Hepatocyte (in vitro differentiated cells): ENCODE measurements around the gene COPS3. TPM values are rescaled to one million over a fixed set of nuclear protein-coding genes. Genes with fewer than 3 reads are reported as not detected.

ENCODE experiments used
- DNase-seq: peaks from one replicate; pipeline ENCODE4 v3.0.0-alpha.2; 2016; ENCODE audit warnings: low spot score
- H2AFZ ChIP-seq: fragments of 200-600 bp; sonication (generic); 2 replicates; pipeline ENCODE4 v1.6.0; 2016; ENCODE audit warnings: antibody characterized with exemption, mild to moderate bottlenecking
- H3K27ac ChIP-seq: fragments of 200-600 bp; sonication (generic); 2 replicates; pipeline ENCODE4 v1.5.1; 2016; ENCODE audit warnings: mild to moderate bottlenecking
- H3K27me3 ChIP-seq: fragments of 200-600 bp; sonication (generic); 2 replicates; pipeline ENCODE4 v1.6.1; 2016
- H3K36me3 ChIP-seq: fragments of 200-600 bp; sonication (generic); replicated peaks from 2 replicates; pipeline ENCODE4 v1.5.1; 2016; ENCODE audit warnings: low read depth; ENCODE audit not compliant: insufficient read depth
- H3K4me1 ChIP-seq: fragments of 200-600 bp; sonication (generic); 2 replicates; pipeline ENCODE4 v1.5.1; 2016; ENCODE audit warnings: mild to moderate bottlenecking, moderate library complexity; ENCODE audit not compliant: insufficient read depth
- H3K4me2 ChIP-seq: fragments of 200-600 bp; sonication (generic); 2 replicates; pipeline ENCODE4 v1.6.0; 2016
- H3K4me3 ChIP-seq: fragments of 200-600 bp; sonication (generic); 2 replicates; pipeline ENCODE4 v1.5.1; 2016; ENCODE audit warnings: mild to moderate bottlenecking
- H3K79me2 ChIP-seq: fragments of 200-600 bp; sonication (generic); 2 replicates; pipeline ENCODE4 v1.6.0; 2017; ENCODE audit warnings: mild to moderate bottlenecking
- H3K9me2 ChIP-seq: fragments of 200-600 bp; sonication (generic); replicated peaks from 2 replicates; pipeline ENCODE4 v1.6.0; 2017; ENCODE audit warnings: mild to moderate bottlenecking; ENCODE audit not compliant: insufficient read depth
- H3K9me3 ChIP-seq: fragments of 200-600 bp; sonication (generic); 2 replicates; pipeline ENCODE4 v1.5.1; 2016; ENCODE audit warnings: low read depth, mild to moderate bottlenecking
- H4K20me1 ChIP-seq: fragments of 200-600 bp; sonication (generic); 2 replicates; pipeline ENCODE4 v1.6.0; 2016; ENCODE audit warnings: mild to moderate bottlenecking; ENCODE audit not compliant: insufficient read depth, poor library complexity, severe bottlenecking
- EZH2 ChIP-seq: fragments of 200-600 bp; sonication (generic); IDR thresholded peaks from 2 replicates; pipeline ENCODE4 v1.6.1; 2016; ENCODE audit warnings: antibody characterized with exemption, mild to moderate bottlenecking, borderline replicate concordance
- EZH2phosphoT487 ChIP-seq: fragments of 200-600 bp; sonication (generic); IDR thresholded peaks from one replicate; pipeline ENCODE4 v1.6.1; 2018; ENCODE audit warnings: antibody characterized with exemption, mild to moderate bottlenecking, low read depth, moderate library complexity; ENCODE audit not compliant: unreplicated experiment, severe bottlenecking
- WGBS: methylation state at CpG from one replicate; pipeline ENCODE4 v1.1.6; 2016; ENCODE audit warnings: low lambda C conversion rate; ENCODE audit errors: missing lambda C conversion rate; 5-methylcytosine and 5-hydroxymethylcytosine counted together
- polyA plus RNA-seq: library from polyadenylated mRNA; unstranded; fragments of >200 nt; fragmentation: Nextera tagmentation; extraction: Ambion mirVana; gene quantifications from 2 replicates; pipeline ENCODE4 v1.2.1, GENCODE V29; 2016
- total RNA-seq: library from RNA; depleted of rRNA; stranded (reverse); fragments of >200 nt; gene quantifications from 2 replicates; pipeline ENCODE4 v1.2.3, GENCODE V29; 2014
- TF ChIP-seq, protein P1 (sequence below): fragments of 200-600 bp; sonication (generic); IDR thresholded peaks from 2 replicates; pipeline ENCODE4 v1.5.1; 2016; ENCODE audit warnings: antibody characterized with exemption, mild to moderate bottlenecking; ENCODE audit not compliant: poor library complexity

Gene COPS3
- total and polyA plus RNA-seq, 2 experiments from 2014 or later = 56.4 to 69.5 TPM

DNA sequence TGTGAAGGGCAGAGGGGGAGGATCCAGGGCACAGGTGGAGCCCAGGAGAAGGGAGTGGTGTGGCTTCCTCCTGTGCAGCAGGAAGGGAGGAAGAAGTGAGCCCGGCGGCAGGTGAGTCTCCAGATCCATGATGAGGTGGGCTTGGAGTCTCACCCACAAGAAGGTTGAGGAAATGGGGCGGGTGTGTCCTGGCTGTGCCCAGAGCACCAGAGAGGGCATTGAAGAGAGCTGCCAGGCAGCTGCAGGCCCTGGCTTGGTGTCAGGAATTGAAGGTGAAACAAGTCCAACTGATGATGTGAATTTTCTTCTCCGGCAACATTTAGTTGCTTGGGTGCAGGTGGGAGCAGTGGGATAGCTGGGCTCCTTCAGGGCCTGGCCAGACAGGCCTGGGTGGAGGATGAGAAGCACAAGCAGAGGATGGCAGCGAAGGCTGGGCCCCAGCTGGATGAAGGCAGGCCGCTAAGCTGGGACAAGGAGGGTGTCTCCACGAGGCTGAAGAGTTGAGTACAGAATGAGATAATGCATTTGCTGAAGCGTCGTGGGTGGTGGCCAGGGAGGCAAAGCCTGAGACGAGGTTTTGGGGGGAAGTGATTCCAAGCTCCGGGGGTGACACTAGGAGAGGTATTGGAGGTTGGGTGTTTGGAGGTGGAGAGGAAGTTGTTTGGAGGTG lies 40.4 kb upstream of the COPS3 start:
- no peak for DNase-seq
- H3K4me3 ChIP-seq = no peak overlapping the region
- H3K4me2 ChIP-seq = no peak overlapping the region
- no peaks in the 10 kb centered on the region for H3K4me1 ChIP-seq
- H2AFZ ChIP-seq = no peak overlapping the region
- no peak overlapping the region for H3K27ac ChIP-seq
- H3K9me2 ChIP-seq = no peaks in the 10 kb centered on the region
- no peaks in the 10 kb centered on the region for H3K79me2 ChIP-seq
- H4K20me1 ChIP-seq = no peaks in the 10 kb centered on the region
- H3K9me3 ChIP-seq = no peaks in the 10 kb centered on the region
- no peaks in the 10 kb centered on the region for H3K36me3 ChIP-seq
- no peaks in the 10 kb centered on the region for H3K27me3 ChIP-seq
- TF ChIP-seq, protein P1, sequence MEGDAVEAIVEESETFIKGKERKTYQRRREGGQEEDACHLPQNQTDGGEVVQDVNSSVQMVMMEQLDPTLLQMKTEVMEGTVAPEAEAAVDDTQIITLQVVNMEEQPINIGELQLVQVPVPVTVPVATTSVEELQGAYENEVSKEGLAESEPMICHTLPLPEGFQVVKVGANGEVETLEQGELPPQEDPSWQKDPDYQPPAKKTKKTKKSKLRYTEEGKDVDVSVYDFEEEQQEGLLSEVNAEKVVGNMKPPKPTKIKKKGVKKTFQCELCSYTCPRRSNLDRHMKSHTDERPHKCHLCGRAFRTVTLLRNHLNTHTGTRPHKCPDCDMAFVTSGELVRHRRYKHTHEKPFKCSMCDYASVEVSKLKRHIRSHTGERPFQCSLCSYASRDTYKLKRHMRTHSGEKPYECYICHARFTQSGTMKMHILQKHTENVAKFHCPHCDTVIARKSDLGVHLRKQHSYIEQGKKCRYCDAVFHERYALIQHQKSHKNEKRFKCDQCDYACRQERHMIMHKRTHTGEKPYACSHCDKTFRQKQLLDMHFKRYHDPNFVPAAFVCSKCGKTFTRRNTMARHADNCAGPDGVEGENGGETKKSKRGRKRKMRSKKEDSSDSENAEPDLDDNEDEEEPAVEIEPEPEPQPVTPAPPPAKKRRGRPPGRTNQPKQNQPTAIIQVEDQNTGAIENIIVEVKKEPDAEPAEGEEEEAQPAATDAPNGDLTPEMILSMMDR = no peak
- TF ChIP-seq EZH2phosphoT487 (no peak), EZH2 (no peak)
- 90% methylated on average over 11 of the region's 11 CpGs for WGBS

DNA sequence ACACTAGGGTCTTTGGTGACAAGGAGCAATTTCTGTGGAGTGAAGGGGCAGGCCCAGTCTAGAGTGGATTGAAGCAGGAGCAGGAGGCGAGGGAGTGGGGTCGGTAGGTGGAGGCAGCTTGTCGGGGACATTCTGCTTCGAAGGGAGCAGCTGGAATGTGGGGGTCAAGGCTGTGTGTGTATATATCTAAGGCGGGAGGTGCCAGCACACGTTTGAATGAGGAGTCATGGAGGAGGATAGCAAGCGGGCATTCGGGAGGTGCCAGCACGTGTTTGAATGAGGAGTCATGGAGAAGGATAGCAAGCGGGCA lies 39.8 kb upstream of the COPS3 start:
- DNase-seq = no peak
- H4K20me1 ChIP-seq = no peaks in the 10 kb centered on the region
- H2AFZ ChIP-seq = no peak overlapping the region
- TF ChIP-seq EZH2 (no peak), EZH2phosphoT487 (no peak)
- TF ChIP-seq, protein P1 = no peak
- H3K9me2 ChIP-seq = no peaks in the 10 kb centered on the region
- H3K27ac ChIP-seq = no peak overlapping the region
- H3K79me2 ChIP-seq = no peaks in the 10 kb centered on the region
- H3K4me3 ChIP-seq = no peak overlapping the region
- no peaks in the 10 kb centered on the region for H3K27me3 ChIP-seq
- no peaks in the 10 kb centered on the region for H3K36me3 ChIP-seq
- H3K9me3 ChIP-seq = no peaks in the 10 kb centered on the region
- no peak overlapping the region for H3K4me2 ChIP-seq
- no peaks in the 10 kb centered on the region for H3K4me1 ChIP-seq
- 98% methylated on average over 9 of the region's 10 CpGs for WGBS

DNA sequence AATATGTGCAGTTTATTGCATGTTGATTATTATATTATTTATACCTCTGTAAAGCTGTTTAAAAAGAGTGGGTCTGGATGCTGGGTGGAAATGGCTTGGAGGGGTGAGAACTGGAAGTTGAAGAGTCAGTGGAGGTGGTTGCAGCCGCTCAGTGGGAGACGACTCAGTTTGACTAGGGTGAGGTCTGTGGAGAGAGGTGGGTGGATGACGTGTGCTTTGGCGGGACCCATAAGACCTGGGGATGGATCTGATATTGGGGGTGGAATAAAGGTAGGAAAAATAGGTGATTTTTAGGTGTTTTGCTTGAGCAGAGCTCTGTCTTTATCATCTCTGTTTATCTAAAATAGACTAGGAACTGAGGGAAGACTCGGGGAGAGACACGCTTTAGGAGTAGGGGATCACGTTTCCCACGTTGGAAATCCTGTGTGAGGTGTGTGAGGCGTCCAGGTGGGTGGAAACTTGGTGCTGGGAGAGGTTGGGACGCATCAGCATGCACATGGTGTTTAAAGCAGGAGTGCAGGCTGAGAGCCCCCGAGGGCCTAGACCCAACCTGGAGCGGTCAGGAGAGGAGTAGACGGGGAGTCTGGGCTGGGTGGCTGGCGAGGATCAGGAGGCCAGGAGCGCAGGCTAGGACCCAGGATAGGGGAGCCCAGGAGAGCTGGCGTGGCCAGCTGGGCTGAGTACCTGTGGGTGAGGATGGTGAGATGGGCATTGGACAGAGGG lies 39.3 kb upstream of the COPS3 start:
- H3K36me3 ChIP-seq = no peaks in the 10 kb centered on the region
- 87% methylated on average over 16 of the region's 16 CpGs for WGBS

More for the DNA sequence above, 39.3 kb upstream of the COPS3 start:
- TF ChIP-seq EZH2 = no peak
- TF ChIP-seq, protein P1 = no peak
- no peak for TF ChIP-seq EZH2phosphoT487
- Histone ChIP-seq H3K4me1 (no peaks in the 10 kb centered on the region), H3K9me3 (no peaks in the 10 kb centered on the region), H4K20me1 (no peaks in the 10 kb centered on the region), H2AFZ (no peak overlapping the region), H3K79me2 (no peaks in the 10 kb centered on the region), H3K4me3 (no peak overlapping the region), H3K27ac (no peak overlapping the region), H3K27me3 (no peaks in the 10 kb centered on the region), H3K9me2 (no peaks in the 10 kb centered on the region), H3K4me2 (no peak overlapping the region)
- no peak for DNase-seq
